GM11168 (cell line): ENCODE data around the gene SARS1.

Experiments used
- in situ Hi-C: fragments of 300-500 bp; cut with MboI; formaldehyde crosslinking; loops from one replicate; pipeline ENCODE4 v1.12.0; 2022; ENCODE audit warnings: low sequenced_read_pairs; ENCODE audit not compliant: unreplicated experiment

SARS1 gene

DNA sequence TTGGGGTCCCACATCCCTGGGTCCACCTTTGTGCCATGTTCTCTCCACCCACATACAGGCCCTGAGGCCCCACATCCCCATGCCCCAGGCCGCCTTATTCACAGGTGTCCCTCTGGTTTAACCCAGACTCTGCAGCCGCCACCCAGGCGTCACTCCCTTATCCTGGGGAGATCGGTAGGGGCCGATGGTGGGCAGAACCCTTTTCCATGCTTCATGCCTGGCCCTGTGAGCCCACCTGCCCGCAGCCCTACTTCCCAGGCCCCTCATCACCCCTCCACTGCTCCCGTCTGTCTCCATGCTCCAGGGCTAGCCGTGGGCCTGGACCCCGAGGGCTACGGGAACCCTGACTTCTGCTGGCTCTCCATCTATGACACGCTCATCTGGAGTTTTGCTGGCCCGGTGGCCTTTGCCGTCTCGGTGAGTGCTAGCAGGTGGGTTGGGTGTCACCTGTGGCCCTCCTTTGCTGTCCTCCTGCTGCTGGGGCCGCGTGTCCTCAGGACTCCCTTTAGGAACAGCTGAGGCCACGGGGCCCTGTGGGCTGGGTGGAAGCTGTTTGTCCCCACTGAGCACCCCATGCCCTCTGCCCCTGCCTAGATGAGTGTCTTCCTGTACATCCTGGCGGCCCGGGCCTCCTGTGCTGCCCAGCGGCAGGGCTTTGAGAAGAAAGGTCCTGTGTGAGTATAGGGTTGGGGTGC lies 57.1 kb downstream of the SARS1 start:
- in situ Hi-C loops: no loop called here

DNA sequence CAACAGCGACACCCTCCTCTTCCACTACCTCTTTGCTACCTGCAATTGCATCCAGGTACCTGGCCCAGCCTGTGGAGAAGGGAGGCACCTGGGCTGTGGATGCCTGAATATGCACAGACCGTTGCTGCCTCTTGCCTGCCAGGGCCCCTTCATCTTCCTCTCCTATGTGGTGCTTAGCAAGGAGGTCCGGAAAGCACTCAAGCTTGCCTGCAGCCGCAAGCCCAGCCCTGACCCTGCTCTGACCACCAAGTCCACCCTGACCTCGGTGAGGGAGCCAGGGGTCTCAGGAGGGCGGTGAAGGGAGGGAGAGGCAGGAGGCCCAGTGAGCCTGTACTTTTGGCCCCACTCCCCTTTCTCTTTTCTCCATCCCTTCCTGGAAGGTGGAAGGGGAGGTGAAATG lies 57.7 kb downstream of the SARS1 start:
- in situ Hi-C loops: no loop called here

DNA sequence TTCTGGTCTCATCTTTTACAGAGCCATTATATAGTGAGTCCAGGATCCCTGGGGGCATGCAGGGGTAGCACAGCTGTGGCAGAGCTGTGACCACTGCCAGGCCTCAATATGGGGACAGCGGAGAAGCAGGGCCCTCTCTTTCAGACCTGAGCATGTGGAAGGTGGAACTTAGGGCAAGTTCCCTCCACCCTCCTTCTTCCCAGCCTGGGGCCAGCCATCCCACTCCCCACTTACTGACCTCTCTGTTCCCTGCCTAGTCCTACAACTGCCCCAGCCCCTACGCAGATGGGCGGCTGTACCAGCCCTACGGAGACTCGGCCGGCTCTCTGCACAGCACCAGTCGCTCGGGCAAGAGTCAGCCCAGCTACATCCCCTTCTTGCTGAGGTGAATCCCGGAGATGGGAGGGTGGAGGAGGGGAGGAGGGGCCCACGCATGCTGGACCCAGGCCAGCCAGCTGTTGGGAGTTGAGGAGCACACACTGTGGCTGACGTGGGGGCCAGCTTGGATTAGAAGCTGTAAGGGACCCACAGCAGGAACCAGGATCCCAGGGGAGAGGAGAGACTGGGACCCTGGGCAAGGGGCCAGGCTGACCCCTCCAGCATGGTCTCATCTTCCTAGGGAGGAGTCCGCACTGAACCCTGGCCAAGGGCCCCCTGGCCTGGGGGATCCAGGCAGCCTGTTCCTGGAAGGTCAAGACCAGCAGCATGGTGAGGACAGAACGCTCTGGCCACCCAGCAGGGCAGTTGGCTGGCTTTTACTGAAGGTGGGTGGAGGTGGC lies 58.5 kb downstream of the SARS1 start:
- in situ Hi-C loops: no loop called here

GRCh38 chr1:109272831-109273547 lies 59.3 kb downstream of the SARS1 start:
- in situ Hi-C loops: no loop called here

DNA sequence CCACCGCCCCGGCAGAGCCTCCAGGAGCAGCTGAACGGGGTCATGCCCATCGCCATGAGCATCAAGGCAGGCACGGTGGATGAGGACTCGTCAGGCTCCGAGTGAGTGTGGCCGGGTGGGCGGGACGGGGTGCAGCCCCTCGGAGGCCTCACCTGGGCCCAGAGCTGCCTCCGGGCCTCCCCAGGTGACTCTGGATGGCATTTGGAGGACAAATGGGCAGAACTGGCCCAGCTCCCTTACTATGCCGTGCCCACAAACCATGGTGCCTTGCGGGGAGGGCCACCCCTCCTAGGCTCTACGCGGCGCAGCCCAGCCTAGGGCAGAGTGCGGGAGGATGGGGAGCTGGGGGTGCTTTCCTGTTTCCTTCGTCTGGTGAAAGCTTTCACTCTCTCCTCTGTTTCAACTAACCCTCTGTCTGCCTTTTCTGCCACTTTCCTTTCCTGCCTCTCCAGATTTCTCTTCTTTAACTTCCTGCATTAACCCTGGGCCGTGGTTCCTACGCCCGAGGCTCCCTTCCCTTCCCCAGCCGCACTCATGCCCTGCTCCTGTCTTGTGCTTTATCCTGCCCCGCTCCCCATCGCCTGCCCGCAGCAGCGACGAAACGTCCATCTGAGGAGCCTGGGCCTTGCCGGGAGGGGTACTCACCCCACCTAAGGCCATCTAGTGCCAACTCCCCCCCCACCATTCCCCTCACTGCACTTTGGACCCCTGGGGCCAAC lies 60.0 kb downstream of the SARS1 start:
- in situ Hi-C loops: no loop called here

DNA sequence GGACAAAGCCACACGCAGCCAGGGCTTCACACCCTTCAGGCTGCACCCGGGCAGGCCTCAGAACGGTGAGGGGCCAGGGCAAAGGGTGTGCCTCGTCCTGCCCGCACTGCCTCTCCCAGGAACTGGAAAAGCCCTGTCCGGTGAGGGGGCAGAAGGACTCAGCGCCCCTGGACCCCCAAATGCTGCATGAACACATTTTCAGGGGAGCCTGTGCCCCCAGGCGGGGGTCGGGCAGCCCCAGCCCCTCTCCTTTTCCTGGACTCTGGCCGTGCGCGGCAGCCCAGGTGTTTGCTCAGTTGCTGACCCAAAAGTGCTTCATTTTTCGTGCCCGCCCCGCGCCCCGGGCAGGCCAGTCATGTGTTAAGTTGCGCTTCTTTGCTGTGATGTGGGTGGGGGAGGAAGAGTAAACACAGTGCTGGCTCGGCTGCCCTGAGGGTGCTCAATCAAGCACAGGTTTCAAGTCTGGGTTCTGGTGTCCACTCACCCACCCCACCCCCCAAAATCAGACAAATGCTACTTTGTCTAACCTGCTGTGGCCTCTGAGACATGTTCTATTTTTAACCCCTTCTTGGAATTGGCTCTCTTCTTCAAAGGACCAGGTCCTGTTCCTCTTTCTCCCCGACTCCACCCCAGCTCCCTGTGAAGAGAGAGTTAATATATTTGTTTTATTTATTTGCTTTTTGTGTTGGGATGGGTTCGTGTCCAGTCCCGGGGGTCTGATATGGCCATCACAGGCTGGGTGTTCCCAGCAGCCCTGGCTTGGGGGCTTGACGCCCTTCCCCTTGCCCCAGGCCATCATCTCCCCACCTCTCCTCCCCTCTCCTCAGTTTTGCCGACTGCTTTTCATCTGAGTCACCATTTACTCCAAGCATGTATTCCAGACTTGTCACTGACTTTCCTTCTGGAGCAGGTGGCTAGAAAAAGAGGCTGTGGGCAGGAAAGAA lies 61.1 kb downstream of the SARS1 start:
- in situ Hi-C loops: no loop called here

DNA sequence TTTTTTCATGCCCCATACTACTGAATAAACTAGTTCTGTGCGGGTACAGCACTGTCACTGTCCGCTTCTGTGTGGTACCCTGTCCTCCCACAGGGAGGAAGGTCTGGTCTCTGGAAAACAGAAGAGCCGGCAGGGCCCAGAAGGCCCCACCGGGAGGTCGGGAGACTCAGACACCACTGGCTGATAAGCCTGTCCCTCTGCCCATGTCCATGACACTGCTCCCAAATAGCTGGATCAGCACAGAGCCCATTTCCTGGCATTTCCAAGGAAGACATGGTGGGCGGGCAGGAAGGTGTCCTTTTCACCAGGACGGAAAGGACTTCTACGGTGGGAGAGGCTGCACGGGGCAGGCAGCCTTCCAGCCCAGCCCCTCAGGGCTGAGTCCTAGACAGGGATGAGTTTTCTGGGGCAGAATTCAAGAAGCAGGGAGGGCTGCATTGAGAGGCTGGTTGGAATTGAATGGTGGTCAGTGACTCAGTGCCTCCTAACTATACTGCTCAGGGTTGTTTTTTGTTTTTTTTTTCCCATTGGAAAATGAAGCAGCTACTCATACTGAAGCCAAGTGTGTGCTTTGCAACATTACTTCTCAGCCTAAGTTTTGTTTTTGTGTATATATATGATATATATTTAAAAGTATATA lies 62.1 kb downstream of the SARS1 start:
- in situ Hi-C loops: no loop called here

- in situ Hi-C loops: no loop called here
These were observed 63.9 kb downstream of the SARS1 start for GRCh38 chr1:109277434-109278204.

- in situ Hi-C loops: loop anchor here (5.0 kb wide), 1 partner anchor 118 kb away; the partner anchor contains the start of gene SORT1
These were observed 66.0 kb downstream of the SARS1 start for GRCh38 chr1:109279615-109280278.

GRCh38 chr1:109280862-109281261 lies 67.1 kb downstream of the SARS1 start:
- in situ Hi-C loops: loop anchor here (5.0 kb wide), 1 partner anchor 116 kb away; the partner anchor contains the start of gene SORT1

DNA sequence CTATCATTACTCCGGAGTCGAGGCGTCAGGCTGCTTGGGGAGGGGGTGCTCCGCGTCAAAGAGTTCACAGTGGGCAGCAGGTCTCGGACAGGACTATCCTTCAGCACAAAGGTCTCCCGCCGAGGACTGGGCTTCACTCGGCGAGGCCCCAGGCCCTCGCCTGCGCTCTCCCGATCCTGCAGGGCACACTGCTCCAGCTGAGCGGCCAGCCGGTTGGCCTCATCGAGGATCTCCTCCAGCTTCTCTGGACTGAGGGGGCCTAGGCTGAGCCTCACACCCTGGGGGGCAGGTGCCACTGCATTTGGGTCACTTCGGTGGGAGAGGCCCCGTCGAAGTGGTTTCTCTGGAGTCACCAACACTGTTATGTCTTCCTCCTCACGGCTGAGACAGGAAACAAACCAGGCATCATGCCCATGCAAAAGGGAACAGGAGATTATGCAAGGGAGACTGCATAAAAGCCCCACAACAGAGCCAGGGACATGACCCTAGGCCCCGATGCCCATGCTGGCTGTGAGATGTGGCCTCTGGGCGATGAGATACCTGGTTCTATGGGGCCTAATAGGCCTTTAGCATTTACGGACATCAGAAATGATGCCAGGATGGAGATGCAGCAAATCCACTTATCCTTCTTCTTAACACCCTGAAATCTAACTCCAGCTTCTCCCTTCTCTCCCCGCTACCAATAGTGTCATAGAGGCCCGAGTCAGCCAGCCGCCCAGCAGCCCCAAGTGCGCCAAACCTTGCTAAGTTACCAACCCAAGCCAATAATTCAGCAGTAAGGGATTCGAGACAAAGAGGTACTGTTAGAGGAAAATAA lies 68.2 kb downstream of the SARS1 start:
- in situ Hi-C loops: loop anchor here (5.0 kb wide), 1 partner anchor 115 kb away; the partner anchor contains the start of gene SORT1

- in situ Hi-C loops: loop anchor here (5.0 kb wide), 1 partner anchor 115 kb away; the partner anchor contains the start of gene SORT1
These were observed 68.8 kb downstream of the SARS1 start for GRCh38 chr1:109282497-109282951.

DNA sequence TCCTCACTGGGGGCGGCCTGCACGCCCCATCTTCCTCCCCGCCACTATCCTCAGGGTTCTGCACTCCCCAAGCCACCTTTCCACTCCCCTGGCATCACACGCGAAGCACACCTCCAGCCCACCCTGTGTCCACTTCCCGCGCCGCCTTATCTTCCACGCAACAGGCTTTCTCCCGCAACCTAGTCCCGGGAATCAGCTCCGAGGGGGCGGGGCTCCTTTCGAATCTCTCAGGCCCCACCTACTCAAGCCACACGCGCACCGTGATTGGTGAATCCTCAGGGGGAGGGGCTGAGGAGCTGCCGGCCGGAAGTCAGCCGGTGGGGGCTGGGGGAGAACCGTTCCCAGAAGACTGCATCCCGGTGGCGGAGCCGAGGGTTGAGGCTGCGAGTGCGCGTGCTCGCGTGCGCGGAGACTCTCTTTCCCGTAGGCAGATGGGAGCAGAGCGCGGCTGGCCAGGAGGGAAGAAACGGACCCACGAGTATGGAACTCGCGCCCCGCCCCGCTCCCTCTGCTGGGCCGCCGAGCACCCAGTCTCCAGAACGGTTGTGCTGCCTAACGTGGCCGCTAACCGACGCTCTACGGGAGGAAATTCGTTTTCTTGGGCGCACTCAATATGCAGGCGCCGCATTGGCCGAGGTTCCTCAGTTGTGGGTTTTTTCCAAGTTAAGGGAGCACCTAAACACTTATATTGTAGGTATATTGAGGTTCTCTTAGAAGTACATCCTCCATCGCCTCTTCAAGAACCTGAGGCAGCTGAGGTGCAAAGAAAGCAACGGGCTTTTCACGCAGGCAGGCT lies 69.4 kb downstream of the SARS1 start, which contains the start of gene PSRC1:
PSRC1 (minus strand) TSS at position 194 of the 796 bp plus-strand sequence.
- in situ Hi-C loops: loop anchor here (5.0 kb wide), 1 partner anchor 114 kb away; the partner anchor contains the start of gene SORT1

DNA sequence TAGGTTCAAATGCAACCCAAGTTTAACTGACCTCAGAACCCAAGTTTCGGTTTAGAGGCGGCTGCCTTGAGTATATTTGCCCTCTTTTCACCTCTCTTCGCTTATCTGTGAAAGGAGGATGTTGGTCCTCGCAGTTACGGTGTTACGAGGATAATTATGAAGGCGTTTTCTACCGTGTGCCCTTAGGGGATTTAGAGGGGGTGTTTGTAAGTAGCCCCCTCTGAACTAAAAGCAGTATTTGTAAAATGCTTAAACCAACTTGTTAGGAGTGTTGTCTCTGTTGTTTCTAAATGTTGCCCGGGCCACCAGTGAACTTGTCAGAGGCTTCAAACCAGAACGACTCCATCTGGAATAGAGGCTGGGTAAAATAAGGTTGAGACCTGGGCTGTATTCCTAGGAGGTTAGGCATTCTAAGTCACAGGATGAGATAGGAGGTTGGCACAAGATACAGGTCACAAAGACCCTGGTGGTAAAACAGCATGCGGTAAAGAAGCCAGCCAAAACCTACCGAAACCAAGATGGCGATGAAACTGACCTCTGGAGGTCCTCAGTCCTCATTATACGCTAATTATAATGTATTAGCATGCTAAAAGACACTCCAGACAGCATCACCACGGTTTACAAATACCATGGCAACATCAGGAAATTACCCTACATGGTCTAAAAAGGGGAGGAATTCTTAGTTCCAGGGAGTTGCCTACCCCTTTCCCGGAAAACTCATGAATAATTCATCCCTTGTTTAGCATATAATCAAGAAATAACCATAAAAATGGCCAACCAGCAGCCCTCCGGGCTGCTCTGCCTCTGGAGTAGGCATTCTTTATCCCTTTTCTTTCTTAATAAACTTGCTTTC lies 70.3 kb downstream of the SARS1 start:
- in situ Hi-C loops: loop anchor here (5.0 kb wide), 1 partner anchor 113 kb away; the partner anchor contains the start of gene SORT1
